ENCODE data around the gene OMP.

DNA sequence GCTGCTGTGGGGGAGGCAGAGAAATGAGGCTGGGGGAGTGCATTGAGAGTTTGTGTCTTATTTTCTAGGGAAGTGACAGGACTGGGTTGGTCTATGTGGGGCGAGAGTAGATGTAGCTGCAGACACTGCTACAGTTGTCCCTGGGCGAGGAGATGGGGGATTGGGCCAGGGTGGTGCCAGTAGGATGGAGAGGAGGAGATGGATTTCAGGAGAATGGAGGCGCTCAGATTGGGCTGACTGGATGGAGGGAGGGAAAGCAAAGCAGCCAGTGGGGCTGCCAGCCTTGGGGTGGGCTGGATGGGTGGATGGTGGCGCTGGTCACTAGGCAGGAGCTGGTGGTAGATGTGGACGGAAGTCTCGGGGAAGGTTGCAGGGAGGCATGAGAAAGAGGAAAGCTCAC lies 9.3 kb downstream of the OMP start:
- TF ChIP-seq, protein P1, sequence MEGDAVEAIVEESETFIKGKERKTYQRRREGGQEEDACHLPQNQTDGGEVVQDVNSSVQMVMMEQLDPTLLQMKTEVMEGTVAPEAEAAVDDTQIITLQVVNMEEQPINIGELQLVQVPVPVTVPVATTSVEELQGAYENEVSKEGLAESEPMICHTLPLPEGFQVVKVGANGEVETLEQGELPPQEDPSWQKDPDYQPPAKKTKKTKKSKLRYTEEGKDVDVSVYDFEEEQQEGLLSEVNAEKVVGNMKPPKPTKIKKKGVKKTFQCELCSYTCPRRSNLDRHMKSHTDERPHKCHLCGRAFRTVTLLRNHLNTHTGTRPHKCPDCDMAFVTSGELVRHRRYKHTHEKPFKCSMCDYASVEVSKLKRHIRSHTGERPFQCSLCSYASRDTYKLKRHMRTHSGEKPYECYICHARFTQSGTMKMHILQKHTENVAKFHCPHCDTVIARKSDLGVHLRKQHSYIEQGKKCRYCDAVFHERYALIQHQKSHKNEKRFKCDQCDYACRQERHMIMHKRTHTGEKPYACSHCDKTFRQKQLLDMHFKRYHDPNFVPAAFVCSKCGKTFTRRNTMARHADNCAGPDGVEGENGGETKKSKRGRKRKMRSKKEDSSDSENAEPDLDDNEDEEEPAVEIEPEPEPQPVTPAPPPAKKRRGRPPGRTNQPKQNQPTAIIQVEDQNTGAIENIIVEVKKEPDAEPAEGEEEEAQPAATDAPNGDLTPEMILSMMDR (conservative IDR thresholded peaks at IDR 0.05; ENCODE audit: low read length) = no peak
- TF ChIP-seq EZH2phosphoT487 (IDR thresholded peaks at IDR 0.05; ENCODE audit: borderline replicate concordance, low read depth, low read length) = no peak

All from OCI-LY7 (cell line).